Activated CD4-positive, alpha-beta T cell treated with anti-CD3 and anti-CD28 coated beads for 36 hours (primary cell): ENCODE data around the gene GNPAT. TPM values are rescaled to one million over a fixed set of nuclear protein-coding genes. Genes with fewer than 3 reads are reported as not detected.

Source experiments
- ATAC-seq: fragments of 200-7000 bp; cut with Tn5 transposase; one replicate; pipeline ENCODE4 v1.10.0; 2021; ENCODE audit warnings: mild to moderate bottlenecking, moderate library complexity
- CTCF ChIA-PET: fragments of 350-600 bp; sonication (Branson Sonifier 250); formaldehyde crosslinking; loops from one replicate; lab custom pipeline; 2021; ENCODE audit warnings: antibody characterized with exemption; lab: Charles Lee
- POLR2A ChIA-PET: fragments of 350-600 bp; sonication (Branson Sonifier 250); formaldehyde crosslinking; loops from one replicate; lab custom pipeline; 2021; ENCODE audit warnings: antibody characterized with exemption, inconsistent platforms; lab: Charles Lee
- DNase-seq: peaks from one replicate; pipeline ENCODE4 v3.0.0-alpha.2; 2020
- H3K27ac Mint-ChIP-seq: one replicate; pipeline ENCODE4 v1.8.0; 2021; ENCODE audit warnings: mixed read lengths
- H3K27me3 Mint-ChIP-seq: one replicate; pipeline ENCODE4 v1.8.0; 2021; ENCODE audit warnings: mixed read lengths
- H3K36me3 Mint-ChIP-seq: one replicate; pipeline ENCODE4 v1.8.0; 2021; ENCODE audit warnings: low read depth, mixed read lengths
- H3K4me1 Mint-ChIP-seq: one replicate; pipeline ENCODE4 v1.8.0; 2021; ENCODE audit warnings: mixed read lengths
- H3K4me3 Mint-ChIP-seq: one replicate; pipeline ENCODE4 v1.8.0; 2021; ENCODE audit warnings: mild to moderate bottlenecking, moderate library complexity, mixed read lengths
- H3K9me3 Mint-ChIP-seq: one replicate; pipeline ENCODE4 v1.8.0; 2021; ENCODE audit warnings: low read depth, mixed read lengths
- intact Hi-C, 2 experiments: fragments of 100-400 bp; cut with DNase I in 1 of 2; cut with micrococcal nuclease in 1 of 2; formaldehyde crosslinking; loops; one replicate each; pipeline versions ENCODE4 v1.14.2 to v1.15.1; 2022 to 2024; cut with DNase I, micrococcal nuclease
- total RNA-seq, 2 experiments: library from RNA; stranded (reverse); gene quantifications; one replicate each; pipeline ENCODE4 v1.2.3, GENCODE V29; 2021

The GNPAT gene
- total RNA-seq, 2 experiments from 2014 or later: 58.0 to 62.0 TPM

GRCh38 chr1:231318568-231318967 lies 77.6 kb downstream of the GNPAT start:
- DNase-seq: no peak
- H3K27ac Mint-ChIP-seq: no peak overlapping the region
- H3K27me3 Mint-ChIP-seq: no peaks in the 10 kb centered on the region
- ChIA-PET CTCF (interaction anchor here (0.9 kb wide), 1 partner anchor 17 kb away, joined by 3 read pairs; no protein-coding TSS in a partner anchor), POLR2A (interaction anchor here (0.5 kb wide), 1 partner anchor 294 kb away, joined by 4 read pairs; no protein-coding TSS in a partner anchor)
- intact Hi-C loops: no loop called here
- H3K4me1 Mint-ChIP-seq: no peaks in the 10 kb centered on the region
- no peak for ATAC-seq
- H3K9me3 Mint-ChIP-seq: no peaks in the 10 kb centered on the region
- H3K4me3 Mint-ChIP-seq: no peak overlapping the region
- no peaks in the 10 kb centered on the region for H3K36me3 Mint-ChIP-seq

- H3K9me3 Mint-ChIP-seq: no peaks in the 10 kb centered on the region
Measured at GRCh38 chr1:231319080-231319479, 78.1 kb downstream of the GNPAT start.

GRCh38 chr1:231322880-231323530 lies 82.0 kb downstream of the GNPAT start:
- ChIA-PET CTCF (no interaction called here), POLR2A (no interaction called here)
- DNase-seq (no peak), ATAC-seq (no peak)
- Mint-ChIP-seq H3K9me3 (no peaks in the 10 kb centered on the region), H3K4me3 (no peak overlapping the region), H3K27ac (no peak overlapping the region), H3K36me3 (no peaks in the 10 kb centered on the region), H3K4me1 (no peaks in the 10 kb centered on the region), H3K27me3 (no peaks in the 10 kb centered on the region)
- intact Hi-C loops: no loop called here

More at GRCh38 chr1:231319080-231319479, 78.1 kb downstream of the GNPAT start:
- intact Hi-C loops: no loop called here
- no peaks in the 10 kb centered on the region for H3K36me3 Mint-ChIP-seq
- no peak overlapping the region for H3K27ac Mint-ChIP-seq
- no peaks in the 10 kb centered on the region for H3K27me3 Mint-ChIP-seq
- DNase-seq: no peak
- no peak overlapping the region for H3K4me3 Mint-ChIP-seq
- CTCF ChIA-PET: interaction anchor here (0.6 kb wide), 1 partner anchor 127 kb away, joined by 5 read pairs; no protein-coding TSS in a partner anchor
- no peak for ATAC-seq
- no peaks in the 10 kb centered on the region for H3K4me1 Mint-ChIP-seq
- POLR2A ChIA-PET: interaction anchor here (0.5 kb wide), 1 partner anchor 295 kb away, joined by 4 read pairs; no protein-coding TSS in a partner anchor

GRCh38 chr1:231324660-231325059 lies 83.6 kb downstream of the GNPAT start:
- Mint-ChIP-seq H3K27me3 (no peaks in the 10 kb centered on the region), H3K4me3 (no peak overlapping the region), H3K4me1 (peaks cover 2% of the 10 kb centered on the region), H3K36me3 (no peaks in the 10 kb centered on the region), H3K27ac (no peak overlapping the region), H3K9me3 (no peaks in the 10 kb centered on the region)
- intact Hi-C loops: no loop called here
- POLR2A ChIA-PET: interaction anchor here (0.8 kb wide), 1 partner anchor 13 kb away, joined by 4 read pairs; the partner anchor contains the start of genes EXOC8 and SPRTN
- CTCF ChIA-PET: no interaction called here
- no peak for ATAC-seq
- DNase-seq: no peak

- POLR2A ChIA-PET: no interaction called here
- ATAC-seq: no peak
- Mint-ChIP-seq H3K4me1 (peaks cover 4% of the 10 kb centered on the region), H3K27ac (no peak overlapping the region), H3K9me3 (no peaks in the 10 kb centered on the region), H3K27me3 (no peaks in the 10 kb centered on the region), H3K36me3 (no peaks in the 10 kb centered on the region), H3K4me3 (no peak overlapping the region)
- CTCF ChIA-PET: no interaction called here
- intact Hi-C loops: no loop called here
- no peak for DNase-seq
Measured at GRCh38 chr1:231326248-231326647, 85.2 kb downstream of the GNPAT start.

Other genes starting within 250 kb of the GNPAT start
- 10 to 100 TPM; 14.5 to 14.9 TPM for gene FAM89A, start 201.0 kb upstream of the GNPAT start, total RNA-seq
- gene TRIM67, start 79.2 kb upstream of the GNPAT start, total RNA-seq: not detected
- gene EXOC8, start 96.6 kb downstream of the GNPAT start, total RNA-seq: 10 to 100 TPM; 10.0 to 13.7 TPM
- 10 to 100 TPM in 1 of 2 experiments, 1 to 10 TPM in 1; 7.8 to 10.9 TPM for gene SPRTN, start 97.1 kb downstream of the GNPAT start, total RNA-seq
- 10 to 100 TPM; 31.5 to 43.7 TPM for gene EGLN1, start 181.1 kb downstream of the GNPAT start, total RNA-seq